ENCODE measurements around the gene IL11.

DNA sequence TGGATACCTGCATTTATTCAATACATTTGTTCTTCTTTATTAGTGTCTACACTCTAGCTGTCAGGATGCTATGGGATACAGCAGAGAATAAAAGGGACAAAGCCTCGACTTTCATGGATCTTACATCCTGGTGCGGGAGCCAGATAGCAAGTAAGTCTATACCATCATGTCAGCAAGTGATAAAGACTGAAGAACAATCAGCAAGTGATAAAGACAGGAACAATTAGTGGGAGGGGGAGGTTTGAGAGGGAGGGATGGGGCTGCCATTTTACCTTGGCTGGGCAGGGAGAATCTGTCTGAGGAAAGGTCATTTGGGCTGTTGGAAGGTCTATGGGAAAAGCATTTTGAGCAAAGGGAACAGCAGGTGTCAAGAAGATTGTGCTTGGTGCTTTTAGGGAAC is 39.9 kb upstream of the IL11 start:
- TF ChIP-seq, protein P1, sequence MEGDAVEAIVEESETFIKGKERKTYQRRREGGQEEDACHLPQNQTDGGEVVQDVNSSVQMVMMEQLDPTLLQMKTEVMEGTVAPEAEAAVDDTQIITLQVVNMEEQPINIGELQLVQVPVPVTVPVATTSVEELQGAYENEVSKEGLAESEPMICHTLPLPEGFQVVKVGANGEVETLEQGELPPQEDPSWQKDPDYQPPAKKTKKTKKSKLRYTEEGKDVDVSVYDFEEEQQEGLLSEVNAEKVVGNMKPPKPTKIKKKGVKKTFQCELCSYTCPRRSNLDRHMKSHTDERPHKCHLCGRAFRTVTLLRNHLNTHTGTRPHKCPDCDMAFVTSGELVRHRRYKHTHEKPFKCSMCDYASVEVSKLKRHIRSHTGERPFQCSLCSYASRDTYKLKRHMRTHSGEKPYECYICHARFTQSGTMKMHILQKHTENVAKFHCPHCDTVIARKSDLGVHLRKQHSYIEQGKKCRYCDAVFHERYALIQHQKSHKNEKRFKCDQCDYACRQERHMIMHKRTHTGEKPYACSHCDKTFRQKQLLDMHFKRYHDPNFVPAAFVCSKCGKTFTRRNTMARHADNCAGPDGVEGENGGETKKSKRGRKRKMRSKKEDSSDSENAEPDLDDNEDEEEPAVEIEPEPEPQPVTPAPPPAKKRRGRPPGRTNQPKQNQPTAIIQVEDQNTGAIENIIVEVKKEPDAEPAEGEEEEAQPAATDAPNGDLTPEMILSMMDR (IDR thresholded peaks at IDR 0.05) = no peak
- TF ChIP-seq POLR2A (IDR thresholded peaks at IDR 0.05) = no peak

Measured in Peyer's patch (tissue), 4 donors.